ENCODE measurements around the gene NPIPA1.
"Not testable (repeated sequence)": the region's sequence is repeated elsewhere in the genome, so short reads cannot be mapped to it uniquely, and the experiment has no call there.

The NPIPA1 gene

DNA sequence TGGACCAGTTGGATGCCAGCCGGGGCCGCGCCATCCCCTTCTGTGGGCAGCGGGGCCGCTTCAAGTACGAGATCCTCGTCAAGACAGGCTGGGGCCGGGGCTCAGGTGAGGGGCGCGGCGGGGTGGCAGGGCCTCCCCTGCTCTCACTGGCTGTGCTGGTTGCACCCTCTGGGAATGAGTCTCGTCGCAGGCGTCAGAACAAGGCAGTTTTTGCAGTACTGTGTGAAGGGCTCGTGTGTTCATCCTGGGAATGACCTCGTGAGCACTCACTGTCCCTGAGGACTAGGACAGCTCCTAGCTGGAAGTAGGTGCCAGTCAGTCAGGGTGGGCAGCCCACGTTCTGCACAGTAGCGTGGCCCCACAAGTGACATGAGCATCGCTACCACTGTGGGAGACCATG is 6.3 kb upstream of the NPIPA1 start:
- not testable (repeated sequence) for DNase-seq

DNA sequence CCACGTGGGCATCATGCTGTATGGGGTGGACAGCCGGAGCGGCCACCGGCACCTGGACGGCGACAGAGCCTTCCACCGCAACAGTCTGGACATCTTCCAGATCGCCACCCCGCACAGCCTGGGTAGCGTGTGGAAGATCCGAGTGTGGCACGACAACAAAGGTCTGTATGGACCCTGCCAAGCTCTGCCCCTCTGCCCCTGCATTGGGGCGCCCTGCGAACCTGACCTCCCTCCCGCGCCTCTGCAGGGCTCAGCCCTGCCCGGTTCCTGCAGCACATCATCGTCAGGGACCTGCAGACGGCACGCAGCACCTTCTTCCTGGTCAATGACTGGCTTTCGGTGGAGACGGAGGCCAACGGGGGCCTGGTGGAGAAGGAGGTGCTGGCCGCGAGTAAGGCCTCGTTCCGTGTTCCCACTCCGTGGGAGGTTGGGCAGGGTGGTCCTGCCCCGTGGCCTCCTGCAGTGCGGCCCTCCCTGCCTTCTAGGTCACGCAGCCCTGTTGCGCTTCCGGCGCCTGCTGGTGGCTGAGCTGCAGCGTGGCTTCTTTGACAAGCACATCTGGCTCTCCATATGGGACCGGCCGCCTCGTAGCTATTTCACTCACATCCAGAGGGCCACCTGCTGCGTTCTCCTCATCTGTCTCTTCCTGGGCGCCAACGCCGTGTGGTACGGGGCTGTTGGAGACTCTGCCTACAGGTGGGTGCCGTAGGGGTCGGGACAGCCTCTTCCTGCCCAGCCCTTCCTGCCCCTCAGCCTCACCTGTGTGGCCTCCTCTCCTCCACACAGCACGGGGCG is 4.5 kb upstream of the NPIPA1 start:
- DNase-seq, result not testable (repeated sequence)

DNA sequence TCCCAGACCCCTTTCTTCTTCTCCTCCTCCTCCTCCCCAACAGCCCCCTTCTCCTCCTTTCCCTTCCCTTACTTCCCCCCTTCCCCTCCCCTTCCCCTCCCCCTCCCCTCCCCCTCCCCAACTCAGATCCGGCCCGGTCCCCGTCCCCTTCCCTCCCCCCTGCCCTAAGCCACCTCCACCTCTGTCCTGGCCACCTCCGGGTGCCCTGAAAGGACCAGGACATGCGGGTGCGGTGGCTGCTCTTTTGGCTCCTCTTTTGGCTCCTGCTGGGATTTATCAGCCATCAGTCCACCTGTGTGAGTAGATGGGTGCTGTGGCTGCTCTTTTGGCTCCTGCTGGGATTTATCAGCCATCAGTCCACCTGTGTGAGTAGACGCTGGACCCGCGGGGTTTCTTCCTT is 751 bp downstream of the NPIPA1 start:
- not testable (repeated sequence) for DNase-seq

- DNase-seq, result not testable (repeated sequence)
Measured at GRCh38 chr16:14942686-14943085, 5.4 kb downstream of the NPIPA1 start.

DNA sequence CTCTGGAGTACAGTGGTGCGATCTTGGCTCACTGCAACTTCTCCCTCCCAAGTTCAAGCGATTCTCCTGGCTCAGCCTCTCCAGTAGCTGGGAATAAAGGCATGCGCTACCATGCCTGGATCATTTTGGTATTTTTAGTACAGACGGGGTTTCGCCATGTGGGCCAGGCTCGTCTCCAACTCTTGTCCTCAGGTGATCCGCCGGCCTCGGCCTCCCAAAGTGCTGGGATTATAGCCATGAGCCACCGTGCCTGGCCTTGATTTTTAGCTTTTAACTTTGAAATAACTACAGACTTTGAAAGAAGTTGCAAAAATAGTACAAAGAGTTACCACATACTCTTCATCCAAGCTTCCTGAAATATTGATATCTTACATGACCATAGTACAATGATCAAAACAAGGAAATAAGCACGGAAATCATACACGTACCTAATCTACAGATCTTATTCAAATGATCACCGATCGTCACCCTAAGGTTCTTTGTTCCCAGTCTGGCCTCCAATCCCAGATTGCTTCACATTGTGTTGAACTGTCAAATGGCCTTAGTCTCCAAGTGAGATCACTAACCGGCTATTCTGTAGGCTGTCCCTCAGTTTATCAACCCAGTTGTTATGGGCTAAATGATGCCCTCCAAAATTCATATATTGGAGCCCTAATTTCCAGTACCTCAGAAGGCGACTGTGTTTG is 18.4 kb downstream of the NPIPA1 start:
- DNase-seq, result no peak

DNA sequence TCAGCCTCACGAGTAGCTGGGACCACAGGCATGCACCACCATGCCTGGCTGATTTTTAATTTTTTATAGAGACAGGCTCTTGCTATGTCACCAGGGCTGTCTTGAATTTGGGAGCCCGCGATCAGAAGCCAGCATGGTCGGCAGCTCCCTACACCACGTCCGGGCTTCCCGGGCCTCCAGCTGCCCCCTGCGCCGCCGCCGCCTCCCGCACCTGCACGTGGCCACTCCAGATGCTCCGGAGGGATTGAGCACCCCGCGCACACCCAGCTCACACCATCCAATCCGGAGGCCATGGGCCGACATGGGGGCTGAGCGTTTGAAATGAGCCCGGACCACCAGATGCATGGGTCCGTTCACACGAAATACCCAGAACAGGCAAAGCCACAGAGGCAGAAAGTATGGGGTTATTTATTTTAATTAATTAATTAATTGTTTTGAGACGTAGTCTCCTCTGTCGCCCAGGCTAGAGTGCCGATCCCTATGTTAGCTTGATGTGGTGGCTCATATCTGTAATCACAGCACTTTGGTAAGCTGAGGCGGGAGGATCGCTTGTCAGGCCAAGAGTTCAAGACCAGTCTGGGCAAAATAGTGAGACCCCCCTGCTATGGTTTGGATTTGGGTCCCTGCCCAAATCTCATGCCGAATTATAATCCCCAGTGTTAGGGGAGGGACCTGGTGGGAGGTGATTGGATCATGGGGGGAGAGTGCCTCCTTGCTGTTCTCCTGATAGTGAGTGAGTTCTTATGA is 20.5 kb downstream of the NPIPA1 start:
- DNase-seq, result no peak

- no peak for DNase-seq
Measured at GRCh38 chr16:14958323-14958600, 21.0 kb downstream of the NPIPA1 start.

- no peak for DNase-seq
Measured at GRCh38 chr16:14958970-14959369, 21.7 kb downstream of the NPIPA1 start.

- DNase-seq, result no peak
Measured at GRCh38 chr16:14961405-14962186, 24.4 kb downstream of the NPIPA1 start.

- no peak for DNase-seq
Measured at GRCh38 chr16:14963281-14964173, 26.3 kb downstream of the NPIPA1 start.

DNA sequence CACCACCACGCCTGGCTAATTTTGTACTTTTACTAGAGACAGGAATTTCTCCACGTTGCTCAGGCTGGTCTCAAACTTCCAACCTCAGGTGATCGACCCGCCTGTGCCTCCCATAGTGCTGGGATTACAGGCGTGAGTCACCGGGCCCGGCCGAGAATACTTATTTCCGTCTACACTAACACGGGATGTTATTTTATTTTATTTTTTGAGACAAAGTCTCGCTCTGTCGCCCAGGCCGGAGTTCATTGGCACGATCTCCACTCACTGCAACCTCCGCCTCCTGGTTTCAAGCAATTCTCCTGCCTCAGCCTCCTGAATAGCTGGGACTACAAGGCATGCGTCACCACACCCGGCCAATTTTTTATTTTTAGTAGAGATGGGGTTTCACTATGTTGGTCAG is 28.1 kb downstream of the NPIPA1 start:
- DNase-seq, result no peak

DNA sequence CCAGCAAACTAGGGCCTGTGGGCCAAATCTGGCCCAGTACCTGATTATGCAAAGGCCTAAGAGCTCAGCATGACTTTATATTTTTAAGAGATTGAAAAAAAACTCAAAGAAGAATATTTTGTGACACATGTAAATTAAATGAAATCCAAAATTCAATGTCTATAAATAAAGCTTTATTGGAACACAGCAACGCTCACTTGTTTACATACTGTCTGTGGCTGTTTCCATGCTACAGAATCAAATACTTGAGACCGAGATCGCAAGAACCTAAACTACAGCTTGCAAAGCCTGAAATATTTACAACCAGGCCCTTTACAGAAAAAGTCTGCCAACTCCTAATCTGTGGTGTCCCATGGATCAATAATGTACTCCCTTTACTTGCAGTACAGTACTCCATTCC is 32.6 kb downstream of the NPIPA1 start:
- DNase-seq, result not testable (repeated sequence)

- DNase-seq, result not testable (repeated sequence)
Measured at GRCh38 chr16:14971621-14972228, 34.5 kb downstream of the NPIPA1 start.

GRCh38 chr16:14973785-14974322 is 36.6 kb downstream of the NPIPA1 start:
- not testable (repeated sequence) for DNase-seq

DNA sequence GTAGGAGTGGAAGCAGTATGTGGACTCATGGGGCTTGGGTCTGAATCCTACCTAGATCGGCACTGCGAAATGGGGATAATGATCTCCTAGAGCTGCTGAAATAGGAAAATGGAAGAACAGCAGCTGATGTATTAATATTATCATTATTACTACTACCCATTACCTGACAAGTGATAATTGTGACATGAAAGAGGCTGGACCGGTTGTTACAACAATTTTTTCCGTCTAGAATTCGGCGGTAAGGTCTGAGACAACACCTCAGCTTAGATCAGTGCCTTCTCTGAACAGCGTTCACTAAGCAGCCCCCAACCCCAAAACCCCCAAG is 37.0 kb downstream of the NPIPA1 start:
- DNase-seq, result not testable (repeated sequence)

DNA sequence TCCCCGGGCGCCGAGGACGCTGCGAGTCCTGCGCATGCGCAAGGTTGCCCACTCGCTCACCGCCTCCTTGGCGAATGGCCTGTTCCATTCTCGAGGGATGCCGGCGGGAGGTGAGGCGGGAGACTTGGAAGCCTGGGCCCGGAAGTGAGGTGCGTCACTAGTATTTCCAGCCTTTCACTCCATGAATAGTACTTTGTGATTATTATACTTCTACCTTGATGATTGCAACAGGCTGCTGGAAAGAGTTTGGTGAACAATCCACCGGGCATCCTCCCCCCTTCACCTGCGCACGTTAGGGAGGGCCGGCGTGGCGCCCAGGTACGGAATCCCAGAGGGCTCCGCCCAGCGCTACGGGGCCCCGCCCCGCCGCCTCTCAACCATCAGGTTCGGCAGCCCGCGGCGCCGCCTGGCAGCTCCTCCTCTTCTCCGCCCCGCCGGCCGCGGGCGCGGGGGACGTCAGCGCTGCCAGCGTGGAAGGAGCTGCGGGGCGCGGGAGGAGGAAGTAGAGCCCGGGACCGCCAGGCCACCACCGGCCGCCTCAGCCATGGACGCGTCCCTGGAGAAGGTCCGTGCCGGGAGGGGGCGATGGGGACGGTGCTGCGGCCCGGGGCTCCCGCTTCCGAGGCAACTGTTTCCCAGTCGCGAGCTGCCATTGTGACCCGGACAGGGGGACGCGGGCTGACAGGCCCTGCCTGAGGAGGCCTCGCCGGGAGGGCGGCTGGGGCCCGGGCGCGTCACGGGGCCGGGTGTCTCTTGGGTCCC is 37.6 kb downstream of the NPIPA1 start, which contains the start of gene PDXDC1:
PDXDC1 (plus strand) TSS at position 371 of the 762 bp plus-strand sequence; CDS start at position 545, 174 bp downstream.
- peak; percentile 93 for DNase-seq

DNA sequence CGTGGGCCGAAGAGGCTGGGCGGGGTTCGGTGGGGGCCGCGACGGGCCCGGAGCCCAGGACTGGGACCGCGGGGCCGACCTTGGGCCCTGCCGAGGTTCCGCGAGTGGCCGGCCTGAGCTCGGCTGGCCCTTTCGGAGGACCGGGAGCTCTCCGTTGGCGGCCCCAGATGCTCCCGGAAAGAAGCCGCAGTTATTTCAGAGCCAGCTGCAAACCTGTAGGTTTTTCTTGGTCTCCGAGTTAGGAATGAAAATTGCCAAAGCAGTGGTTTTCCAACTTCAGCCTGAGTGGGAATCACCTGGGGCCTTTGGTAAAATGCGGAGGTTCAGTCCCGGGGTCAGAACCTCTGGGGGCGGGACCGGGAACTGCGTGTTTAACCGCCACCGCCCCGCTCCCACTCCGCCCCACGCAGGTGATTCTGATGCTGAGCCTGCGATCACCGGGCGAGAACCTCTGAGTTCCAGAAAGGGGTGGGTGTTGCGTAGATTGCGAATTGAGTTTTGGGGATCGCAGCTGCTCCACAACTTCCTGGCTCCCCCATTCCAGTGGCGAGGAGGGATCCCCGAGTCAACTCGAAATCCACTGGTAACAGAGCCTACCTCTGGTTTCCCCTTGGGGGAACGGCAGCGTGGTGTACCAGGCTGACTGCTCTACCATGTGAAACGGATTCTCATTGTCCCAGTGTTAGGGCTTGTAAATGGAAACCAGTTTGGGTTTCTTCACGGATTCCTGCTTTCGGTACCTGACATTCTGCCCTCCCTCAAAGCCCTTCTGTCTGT is 38.4 kb downstream of the NPIPA1 start:
- peak; percentile 24 for DNase-seq

GRCh38 chr16:14976971-14977736 is 39.9 kb downstream of the NPIPA1 start:
- not testable (repeated sequence) for DNase-seq

DNA sequence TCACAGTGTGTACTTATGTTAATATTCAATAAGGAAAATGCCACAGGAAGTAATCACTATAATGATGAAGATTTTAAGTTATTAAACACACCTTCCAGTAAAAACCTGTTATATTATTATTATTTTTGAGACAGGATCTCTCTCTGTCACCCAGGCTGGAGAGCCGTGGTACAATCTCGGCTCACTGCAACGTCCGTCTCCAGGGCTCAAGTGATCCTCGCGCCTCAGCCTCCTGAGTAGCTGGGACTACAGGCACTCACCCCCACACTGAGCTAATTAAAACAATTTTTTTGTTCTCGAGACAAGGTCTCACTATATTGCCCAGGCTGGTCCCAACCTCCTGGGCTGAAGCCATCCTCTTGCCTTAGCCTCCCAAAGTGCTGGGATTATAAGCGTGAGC is 41.0 kb downstream of the NPIPA1 start:
- not testable (repeated sequence) for DNase-seq
